Gastrocnemius medialis (tissue), 4 donors: ENCODE measurements around the gene RBBP8NL. TPM values are rescaled to one million over a fixed set of nuclear protein-coding genes. Genes with fewer than 3 reads are reported as not detected.
A peak's percentile ranks its signal among the peaks of the same experiment; 100 is the strongest.

Source experiments
- ATAC-seq, 2 donors: fragments of 150-250 bp; one replicate each; pipeline ENCODE4 v1.9.1; 2016
- DNase-seq, 2 donors: peaks; one replicate each; pipeline ENCODE4 v3.0.0-alpha.2; 2019
- H3K27ac ChIP-seq, 4 donors: fragments of 200-600 bp; sonication (generic); 1 replicate in 1 of 4; 2 replicates in 3 of 4; pipeline ENCODE4 v1.5.1; 2016 to 2018; ENCODE audit warnings: mild to moderate bottlenecking in 2 of 4, moderate library complexity in 1 of 4
- H3K27me3 ChIP-seq, 3 donors: fragments of 200-600 bp; sonication (generic) in 2 of 3; 1 replicate in 1 of 3; 2 replicates in 2 of 3; pipeline versions ENCODE4 v1.5.1 to v1.6.0; 2016 to 2019; ENCODE audit warnings: mild to moderate bottlenecking in 1 of 3, moderate library complexity in 1 of 3
- H3K36me3 ChIP-seq, 2 donors: fragments of 200-600 bp; sonication (generic) in 1 of 2; one replicate each; pipeline ENCODE4 v1.5.1; 2017 to 2018
- H3K4me1 ChIP-seq, 2 donors: fragments of 200-600 bp; sonication (generic) in 1 of 2; one replicate each; pipeline ENCODE4 v1.5.1; 2016 to 2017; ENCODE audit warnings: mild to moderate bottlenecking in 2 of 2
- H3K4me3 ChIP-seq, 4 donors: fragments of 200-600 bp; sonication (generic) in 3 of 4; 1 replicate in 1 of 4; 2 replicates in 3 of 4; pipeline ENCODE4 v1.5.1; 2016 to 2019; ENCODE audit warnings: mild to moderate bottlenecking in 2 of 4
- H3K9me3 ChIP-seq, 3 donors: fragments of 200-600 bp; sonication (generic) in 2 of 3; 1 replicate in 1 of 3; 2 replicates in 2 of 3; pipeline ENCODE4 v1.5.1; 2016 to 2019
- POLR2A ChIP-seq, 2 donors: fragments of 450-650 bp; IDR thresholded peaks; one replicate each; pipeline ENCODE4 v1.6.1; 2017; ENCODE audit warnings: antibody characterized with exemption in 2 of 2, mild to moderate bottlenecking in 2 of 2, moderate library complexity in 2 of 2
- in situ Hi-C, 4 donors: fragments of 200-750 bp; cut with MboI; loops; one replicate each; pipeline versions ENCODE4 v1.15.0 to v1.8.0; 2017; ENCODE audit warnings: low sequenced_read_pairs in 4 of 4
- intact Hi-C: fragments of 100-400 bp; cut with DNase I; formaldehyde crosslinking; loops from one replicate; pipeline ENCODE4 v1.15.1; 2023; ENCODE audit warnings: low total_unique reads
- total RNA-seq, 4 donors: library from RNA; depleted of rRNA; stranded (reverse); fragments of >200 nt; gene quantifications; one replicate each; pipeline versions ENCODE4 v1.1.0 to v1.2.3, GENCODE V29; 2016
- TF ChIP-seq, protein P1 (sequence below), 5 experiments: fragments of 450-650 bp in 3 of 5; fragments of 200-600 bp in 2 of 5; sonication (generic) in 2 of 5; IDR thresholded peaks in 4 of 5; conservative IDR thresholded peaks in 1 of 5; 1 replicate in 4 of 5; 2 replicates in 1 of 5; pipeline ENCODE4 v1.5.1; 2016 to 2019; ENCODE audit warnings: antibody characterized with exemption in 5 of 5, mild to moderate bottlenecking in 3 of 5, moderate library complexity in 3 of 5

RBBP8NL gene
- total RNA-seq, 4 donors from 2014 or later = not detected

- peak overlapping the region in 3 of 4 donors; percentile 35 to 90 (median 63) for H3K27ac ChIP-seq
- intact Hi-C loops = no loop called here
- H3K9me3 ChIP-seq = no peaks in the 10 kb centered on the region
Measured at GRCh38 chr20:62369815-62370114, 57.6 kb downstream of the RBBP8NL start.

GRCh38 chr20:62368976-62369814 lies 58.1 kb downstream of the RBBP8NL start:
- Histone ChIP-seq H3K27me3 (no peaks in the 10 kb centered on the region), H3K9me3 (no peaks in the 10 kb centered on the region), H3K36me3 (no peaks in the 10 kb centered on the region), H3K4me1 (peaks cover 46 to 64% of the 10 kb centered on the region in 2 donors), H3K4me3 (peak overlapping the region; percentile 56 to 66 (median 60)), H3K27ac (peak overlapping the region in 3 of 4 donors; percentile 63 to 90 (median 89))
- DNase-seq (no peak), ATAC-seq (no peak)
- intact Hi-C loops (no loop called here), in situ Hi-C loops (no loop called here)
- TF ChIP-seq, protein P1, sequence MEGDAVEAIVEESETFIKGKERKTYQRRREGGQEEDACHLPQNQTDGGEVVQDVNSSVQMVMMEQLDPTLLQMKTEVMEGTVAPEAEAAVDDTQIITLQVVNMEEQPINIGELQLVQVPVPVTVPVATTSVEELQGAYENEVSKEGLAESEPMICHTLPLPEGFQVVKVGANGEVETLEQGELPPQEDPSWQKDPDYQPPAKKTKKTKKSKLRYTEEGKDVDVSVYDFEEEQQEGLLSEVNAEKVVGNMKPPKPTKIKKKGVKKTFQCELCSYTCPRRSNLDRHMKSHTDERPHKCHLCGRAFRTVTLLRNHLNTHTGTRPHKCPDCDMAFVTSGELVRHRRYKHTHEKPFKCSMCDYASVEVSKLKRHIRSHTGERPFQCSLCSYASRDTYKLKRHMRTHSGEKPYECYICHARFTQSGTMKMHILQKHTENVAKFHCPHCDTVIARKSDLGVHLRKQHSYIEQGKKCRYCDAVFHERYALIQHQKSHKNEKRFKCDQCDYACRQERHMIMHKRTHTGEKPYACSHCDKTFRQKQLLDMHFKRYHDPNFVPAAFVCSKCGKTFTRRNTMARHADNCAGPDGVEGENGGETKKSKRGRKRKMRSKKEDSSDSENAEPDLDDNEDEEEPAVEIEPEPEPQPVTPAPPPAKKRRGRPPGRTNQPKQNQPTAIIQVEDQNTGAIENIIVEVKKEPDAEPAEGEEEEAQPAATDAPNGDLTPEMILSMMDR (IDR thresholded peaks at IDR 0.05 in 4 of 5, conservative IDR thresholded peaks at IDR 0.05 in 1 of 5) = peak in 3 of 5 experiments; percentile 0 to 61 (median 43)
- no peak for TF ChIP-seq POLR2A (IDR thresholded peaks at IDR 0.05)

More at GRCh38 chr20:62369815-62370114, 57.6 kb downstream of the RBBP8NL start:
- TF ChIP-seq, protein P1 (IDR thresholded peaks at IDR 0.05 in 4 of 5, conservative IDR thresholded peaks at IDR 0.05 in 1 of 5) = no peak
- TF ChIP-seq POLR2A (IDR thresholded peaks at IDR 0.05) = no peak
- in situ Hi-C loops = no loop called here
- no peaks in the 10 kb centered on the region for H3K27me3 ChIP-seq
- peaks cover 41 to 58% of the 10 kb centered on the region in 2 donors for H3K4me1 ChIP-seq
- no peak overlapping the region for H3K4me3 ChIP-seq
- H3K36me3 ChIP-seq = no peaks in the 10 kb centered on the region
- DNase-seq = no peak
- no peak for ATAC-seq

DNA sequence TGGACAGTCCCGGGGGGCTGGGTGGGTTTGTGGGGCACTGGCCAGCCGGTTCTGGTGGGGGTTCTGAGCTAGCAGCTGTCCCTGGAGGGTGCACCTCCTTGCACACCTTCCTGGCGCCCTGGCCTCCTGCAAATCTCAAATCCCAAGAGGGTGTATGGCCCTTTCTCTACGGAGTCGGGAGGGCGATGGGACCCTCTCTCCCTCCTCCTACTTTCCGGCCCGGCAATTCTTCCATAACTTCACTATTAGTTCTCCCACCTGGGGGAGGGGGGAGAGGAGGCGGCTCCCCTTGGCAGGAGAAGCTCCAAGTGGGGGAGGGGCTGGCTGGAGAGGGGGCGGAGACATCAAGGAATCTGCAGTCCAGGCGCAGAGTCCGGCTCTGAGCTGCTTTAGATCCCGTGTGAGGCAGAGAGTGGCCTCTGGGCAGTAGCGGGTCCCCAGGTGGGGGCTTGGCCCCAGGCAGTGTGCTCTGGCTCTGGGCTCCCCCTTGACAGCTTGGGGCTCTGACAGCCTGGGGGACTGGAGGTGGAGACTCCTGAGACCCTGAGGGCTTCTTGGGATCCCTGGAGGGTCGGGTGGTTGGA lies 58.9 kb downstream of the RBBP8NL start:
- Histone ChIP-seq H3K9me3 (no peaks in the 10 kb centered on the region), H3K4me1 (peaks cover 51 to 67% of the 10 kb centered on the region in 2 donors), H3K4me3 (peak overlapping the region; percentile 56 to 66 (median 60)), H3K36me3 (no peaks in the 10 kb centered on the region), H3K27me3 (no peaks in the 10 kb centered on the region), H3K27ac (peak overlapping the region; percentile 63 to 90 (median 90))
- intact Hi-C loops = no loop called here
- DNase-seq = no peak
- TF ChIP-seq, protein P1 (IDR thresholded peaks at IDR 0.05 in 4 of 5, conservative IDR thresholded peaks at IDR 0.05 in 1 of 5) = no peak
- TF ChIP-seq POLR2A (IDR thresholded peaks at IDR 0.05) = no peak
- in situ Hi-C loops = no loop called here
- ATAC-seq = no peak

DNA sequence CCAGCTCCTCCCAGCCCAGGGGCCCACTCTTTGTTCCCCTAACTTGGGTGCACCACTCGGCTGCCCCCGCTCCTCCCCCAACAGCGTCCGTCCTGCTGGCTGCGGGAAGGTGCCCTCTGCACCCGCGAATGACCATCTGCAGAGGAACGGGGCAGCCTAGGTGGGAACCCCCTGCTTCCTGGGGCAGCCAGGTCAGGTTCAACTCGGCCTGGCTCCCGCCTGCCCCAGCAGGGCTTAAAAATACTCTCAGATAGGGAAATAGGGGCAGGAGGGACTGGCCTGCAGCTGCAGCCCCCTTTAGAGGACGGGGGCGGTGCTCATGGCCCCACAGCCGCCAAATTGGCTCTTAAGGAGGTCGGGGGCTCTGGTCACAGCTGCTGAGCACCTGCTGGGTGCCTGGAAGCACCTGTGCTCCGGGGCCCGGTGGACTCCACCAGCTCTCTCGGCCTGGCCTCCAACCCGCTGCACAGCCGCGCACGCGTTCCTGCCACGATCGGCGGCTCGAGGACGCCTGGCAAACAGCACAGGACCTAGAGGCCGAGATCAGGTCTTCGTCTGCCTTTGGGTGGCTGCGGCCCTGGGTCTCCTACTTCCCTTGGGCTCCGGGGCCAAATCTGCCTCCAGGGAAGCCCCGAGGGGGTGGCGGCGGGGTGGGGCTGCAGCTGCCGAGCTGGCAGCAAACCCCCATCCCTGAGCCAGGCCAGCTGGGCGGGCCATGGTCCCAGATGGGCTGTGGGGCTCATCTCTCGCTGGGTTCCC lies 59.5 kb downstream of the RBBP8NL start:
- Histone ChIP-seq H3K4me3 (peak overlapping the region; percentile 56 to 66 (median 60)), H3K9me3 (no peaks in the 10 kb centered on the region), H3K27ac (peak overlapping the region; percentile 63 to 90 (median 90)), H3K27me3 (no peaks in the 10 kb centered on the region), H3K4me1 (peaks cover 51 to 70% of the 10 kb centered on the region in 2 donors), H3K36me3 (no peaks in the 10 kb centered on the region)
- peak in 1 of 2 donors; percentile 54 for DNase-seq
- in situ Hi-C loops (no loop called here), intact Hi-C loops (loop anchor here (2.0 kb wide), 1 partner anchor 15 kb away; no protein-coding TSS in a partner anchor)
- peak in 1 of 2 donors; percentile 12 for ATAC-seq
- no peak for TF ChIP-seq POLR2A (IDR thresholded peaks at IDR 0.05)
- TF ChIP-seq, protein P1 (IDR thresholded peaks at IDR 0.05 in 4 of 5, conservative IDR thresholded peaks at IDR 0.05 in 1 of 5) = no peak
